Thyroid gland (tissue), 4 donors: Measurements from ENCODE around the gene MAD1L1.

Source experiments
- CTCF ChIP-seq, 6 experiments: fragments of 200-600 bp in 3 of 6; fragments of 450-650 bp in 3 of 6; sonication (generic) in 3 of 6; IDR thresholded peaks; one replicate each; pipeline ENCODE4 v1.5.1; 2016 to 2019; ENCODE audit warnings: antibody characterized with exemption in 6 of 6, mild to moderate bottlenecking in 2 of 6, inconsistent platforms in 1 of 6, moderate library complexity in 1 of 6
- POLR2A ChIP-seq, 2 donors: fragments of 450-650 bp; IDR thresholded peaks; one replicate each; pipeline ENCODE4 v1.6.1; 2017; ENCODE audit warnings: antibody characterized with exemption in 2 of 2, mild to moderate bottlenecking in 2 of 2, moderate library complexity in 1 of 2

- TF ChIP-seq CTCF (IDR thresholded peaks at IDR 0.05) (no peak), POLR2A (IDR thresholded peaks at IDR 0.05) (no peak)
These were observed 330.4 kb downstream of the MAD1L1 start for GRCh38 chr7:1902231-1902855.
